GM23338 (cell line): ENCODE data around the gene PTPRQ. TPM values are rescaled to one million over a fixed set of nuclear protein-coding genes. Genes with fewer than 3 reads are reported as not detected.
A peak's percentile ranks its signal among the peaks of the same experiment; 100 is the strongest.

Source experiments
- ATAC-seq: fragments of 200-7000 bp; cut with Tn5 transposase; 3 replicates; pipeline ENCODE4 v1.9.1; 2020
- DNase-seq: peaks from one replicate; pipeline ENCODE4 v3.0.0-alpha.2; 2015; ENCODE audit warnings: low spot score
- H2AFZ ChIP-seq: fragments of 200-600 bp; sonication (generic); 2 replicates; pipeline ENCODE4 v1.8.0; 2016; ENCODE audit warnings: antibody characterized with exemption, mild to moderate bottlenecking, moderate library complexity
- H3F3A ChIP-seq: fragments of 200-600 bp; sonication (generic); replicated peaks from 2 replicates; pipeline ENCODE4 v1.8.0; 2017; ENCODE audit warnings: antibody characterized with exemption, mixed run types, low read depth
- H3K27ac ChIP-seq: fragments of 200-600 bp; sonication (generic); 2 replicates; pipeline ENCODE4 v1.6.1; 2016; ENCODE audit warnings: low read depth
- H3K27me3 ChIP-seq: fragments of 200-600 bp; sonication (generic); 2 replicates; pipeline ENCODE4 v1.8.0; 2016; ENCODE audit warnings: mild to moderate bottlenecking, mixed run types, moderate library complexity; ENCODE audit not compliant: insufficient read depth
- H3K36me3 ChIP-seq: fragments of 200-600 bp; sonication (generic); 2 replicates; pipeline ENCODE4 v1.8.0; 2016; ENCODE audit warnings: mild to moderate bottlenecking; ENCODE audit not compliant: insufficient read depth
- H3K4me1 ChIP-seq: fragments of 200-600 bp; sonication (generic); 2 replicates; pipeline ENCODE4 v1.8.0; 2016; ENCODE audit warnings: mild to moderate bottlenecking, moderate library complexity; ENCODE audit not compliant: insufficient read depth
- H3K4me2 ChIP-seq: fragments of 200-600 bp; sonication (generic); 2 replicates; pipeline ENCODE4 v1.7.1; 2017; ENCODE audit warnings: mixed run types
- H3K4me3 ChIP-seq: fragments of 200-600 bp; sonication (generic); 2 replicates; pipeline ENCODE4 v1.6.1; 2016; ENCODE audit warnings: mixed run types
- H3K79me2 ChIP-seq: fragments of 200-600 bp; sonication (generic); replicated peaks from 2 replicates; pipeline ENCODE4 v1.8.0; 2017; ENCODE audit warnings: mild to moderate bottlenecking; ENCODE audit not compliant: insufficient read depth
- H3K9me2 ChIP-seq: fragments of 200-600 bp; sonication (generic); 2 replicates; pipeline ENCODE4 v1.8.0; 2017; ENCODE audit not compliant: insufficient read depth
- H4K20me1 ChIP-seq: fragments of 200-600 bp; sonication (generic); replicated peaks from 2 replicates; pipeline ENCODE4 v1.8.0; 2017; ENCODE audit warnings: mild to moderate bottlenecking; ENCODE audit not compliant: insufficient read depth
- H3K27ac Mint-ChIP-seq: 2 replicates; pipeline ENCODE4 v1.8.0; 2020; ENCODE audit warnings: inconsistent platforms, mild to moderate bottlenecking, moderate library complexity, mixed read lengths
- H3K27me3 Mint-ChIP-seq: 3 replicates; pipeline ENCODE4 v1.8.0; 2022; ENCODE audit warnings: low read depth, mild to moderate bottlenecking, moderate library complexity, mixed read lengths, inconsistent platforms; ENCODE audit not compliant: insufficient read depth, poor library complexity
- H3K36me3 Mint-ChIP-seq: 3 replicates; pipeline ENCODE4 v1.8.0; 2021; ENCODE audit warnings: low read depth, mild to moderate bottlenecking, inconsistent platforms, moderate library complexity, mixed read lengths
- H3K4me1 Mint-ChIP-seq: 3 replicates; pipeline ENCODE4 v1.8.0; 2020; ENCODE audit warnings: mild to moderate bottlenecking, inconsistent platforms, mixed read lengths
- H3K4me3 Mint-ChIP-seq: 3 replicates; pipeline ENCODE4 v1.8.0; 2021; ENCODE audit warnings: moderate library complexity, mild to moderate bottlenecking, inconsistent platforms, mixed read lengths
- H3K9me3 Mint-ChIP-seq: 3 replicates; pipeline ENCODE4 v1.8.0; 2020; ENCODE audit warnings: moderate library complexity, mild to moderate bottlenecking, inconsistent platforms, mixed read lengths
- CREB1 ChIP-seq: fragments of 250-450 bp; sonication (Bioruptor Pico); IDR thresholded peaks from 2 replicates; pipeline ENCODE4 v1.5.0; 2020; ENCODE audit warnings: low read depth, mild to moderate bottlenecking, moderate library complexity
- CTCF ChIP-seq, 2 experiments: fragments of 200-600 bp in 1 of 2; sonication (generic) in 1 of 2; conservative IDR thresholded peaks; 2 replicates each; pipeline versions ENCODE4 v1.5.1 to v1.6.1; 2016 to 2017; ENCODE audit warnings: antibody characterized with exemption in 2 of 2, low read depth in 2 of 2, mild to moderate bottlenecking in 2 of 2, moderate library complexity in 1 of 2
- JUNB ChIP-seq: IDR thresholded peaks from one replicate; pipeline ENCODE4 v1.6.1; 2016; ENCODE audit warnings: antibody characterized with exemption; ENCODE audit not compliant: unreplicated experiment
- POLR2AphosphoS5 ChIP-seq: IDR thresholded peaks from 2 replicates; pipeline ENCODE4 v1.6.1; 2016; ENCODE audit warnings: antibody characterized with exemption, low read depth
- STAT1 ChIP-seq: IDR thresholded peaks from one replicate; pipeline ENCODE4 v1.6.1; 2016; ENCODE audit warnings: antibody characterized with exemption; ENCODE audit not compliant: unreplicated experiment
- ZNF114 ChIP-seq: fragments of 250-450 bp; sonication (Bioruptor Pico); IDR thresholded peaks from 2 replicates; pipeline ENCODE4 v1.5.0; 2020; ENCODE audit warnings: mild to moderate bottlenecking, moderate library complexity
- ZNF331 ChIP-seq: fragments of 250-450 bp; sonication (Bioruptor Pico); IDR thresholded peaks from 2 replicates; pipeline ENCODE4 v1.5.0; 2020; ENCODE audit warnings: low read depth, mild to moderate bottlenecking, moderate library complexity
- polyA plus RNA-seq: library from polyadenylated mRNA; unstranded; fragments of >200 nt; fragmentation: Nextera tagmentation; extraction: Ambion mirVana; gene quantifications from 2 replicates; pipeline ENCODE4 v1.2.1, GENCODE V29; 2016
- total RNA-seq: library from RNA; depleted of rRNA; stranded (reverse); fragments of >200 nt; shearing (Covaris generic); gene quantifications from 2 replicates; pipeline ENCODE4 v1.2.3, GENCODE V29; 2014
- TF ChIP-seq, protein P1 (sequence below): IDR thresholded peaks from 2 replicates; pipeline ENCODE4 v1.6.1; 2016; ENCODE audit warnings: antibody characterized with exemption
- TF ChIP-seq, protein P2 (sequence below): IDR thresholded peaks from one replicate; pipeline ENCODE4 v1.6.1; 2018; ENCODE audit warnings: antibody characterized with exemption; ENCODE audit not compliant: unreplicated experiment
- TF ChIP-seq, protein P3 (sequence below): fragments of 250-450 bp; sonication (Bioruptor Pico); IDR thresholded peaks from 2 replicates; pipeline ENCODE4 v1.5.0; 2020; ENCODE audit warnings: mild to moderate bottlenecking, moderate library complexity

The PTPRQ gene
- total and polyA plus RNA-seq, 2 experiments from 2014 or later, result not detected

DNA sequence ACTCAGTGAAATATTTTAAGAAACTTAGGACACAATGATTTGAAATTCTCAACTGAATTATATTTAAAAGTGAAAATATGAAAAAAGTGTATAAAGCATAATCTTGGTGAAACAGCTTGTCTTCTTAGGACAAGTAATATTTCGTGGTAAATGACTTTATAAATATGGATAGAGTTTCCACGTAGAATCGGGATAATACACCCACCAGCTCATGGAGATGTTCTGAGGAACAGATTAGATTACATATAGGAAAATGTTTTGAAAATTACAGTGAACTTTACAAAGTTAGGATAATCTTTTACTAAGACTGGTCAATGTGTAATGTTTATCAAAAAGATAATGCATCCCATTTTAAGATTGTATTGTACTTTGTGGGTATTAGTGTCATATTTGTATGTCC lies 237.8 kb downstream of the PTPRQ start:
- Histone ChIP-seq H3K4me1 (peaks cover 14% of the 10 kb centered on the region; the same call in 1 of the 2 replicates), H3K36me3 (no peaks in the 10 kb centered on the region), H3K79me2 (no peaks in the 10 kb centered on the region), H4K20me1 (no peaks in the 10 kb centered on the region), H3K27me3 (no peaks in the 10 kb centered on the region), H3K4me3 (no peak overlapping the region), H3K4me2 (no peak overlapping the region), H3K27ac (no peak overlapping the region), H2AFZ (no peak overlapping the region), H3F3A (no peaks in the 10 kb centered on the region), H3K9me2 (no peaks in the 10 kb centered on the region)
- Mint-ChIP-seq H3K4me1 (peaks cover 24% of the 10 kb centered on the region), H3K27me3 (no peaks in the 10 kb centered on the region), H3K27ac (no peak overlapping the region), H3K4me3 (no peak overlapping the region), H3K36me3 (no peaks in the 10 kb centered on the region; the same call in 2 of the 3 replicates), H3K9me3 (no peaks in the 10 kb centered on the region)
- no peak for DNase-seq
- no peak for TF ChIP-seq ZNF331 (CRISPR knock-in tag)
- no peak for TF ChIP-seq CREB1
- no peak for TF ChIP-seq STAT1
- TF ChIP-seq ZNF114, result no peak
- no peak for TF ChIP-seq POLR2AphosphoS5
- TF ChIP-seq JUNB, result no peak
- TF ChIP-seq, protein P1, sequence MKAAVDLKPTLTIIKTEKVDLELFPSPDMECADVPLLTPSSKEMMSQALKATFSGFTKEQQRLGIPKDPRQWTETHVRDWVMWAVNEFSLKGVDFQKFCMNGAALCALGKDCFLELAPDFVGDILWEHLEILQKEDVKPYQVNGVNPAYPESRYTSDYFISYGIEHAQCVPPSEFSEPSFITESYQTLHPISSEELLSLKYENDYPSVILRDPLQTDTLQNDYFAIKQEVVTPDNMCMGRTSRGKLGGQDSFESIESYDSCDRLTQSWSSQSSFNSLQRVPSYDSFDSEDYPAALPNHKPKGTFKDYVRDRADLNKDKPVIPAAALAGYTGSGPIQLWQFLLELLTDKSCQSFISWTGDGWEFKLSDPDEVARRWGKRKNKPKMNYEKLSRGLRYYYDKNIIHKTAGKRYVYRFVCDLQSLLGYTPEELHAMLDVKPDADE, result no peak
- no peak for TF ChIP-seq CTCF (conservative IDR thresholded peaks at IDR 0.05; ENCODE audit: low read depth in 2 of 2)
- TF ChIP-seq, protein P2, sequence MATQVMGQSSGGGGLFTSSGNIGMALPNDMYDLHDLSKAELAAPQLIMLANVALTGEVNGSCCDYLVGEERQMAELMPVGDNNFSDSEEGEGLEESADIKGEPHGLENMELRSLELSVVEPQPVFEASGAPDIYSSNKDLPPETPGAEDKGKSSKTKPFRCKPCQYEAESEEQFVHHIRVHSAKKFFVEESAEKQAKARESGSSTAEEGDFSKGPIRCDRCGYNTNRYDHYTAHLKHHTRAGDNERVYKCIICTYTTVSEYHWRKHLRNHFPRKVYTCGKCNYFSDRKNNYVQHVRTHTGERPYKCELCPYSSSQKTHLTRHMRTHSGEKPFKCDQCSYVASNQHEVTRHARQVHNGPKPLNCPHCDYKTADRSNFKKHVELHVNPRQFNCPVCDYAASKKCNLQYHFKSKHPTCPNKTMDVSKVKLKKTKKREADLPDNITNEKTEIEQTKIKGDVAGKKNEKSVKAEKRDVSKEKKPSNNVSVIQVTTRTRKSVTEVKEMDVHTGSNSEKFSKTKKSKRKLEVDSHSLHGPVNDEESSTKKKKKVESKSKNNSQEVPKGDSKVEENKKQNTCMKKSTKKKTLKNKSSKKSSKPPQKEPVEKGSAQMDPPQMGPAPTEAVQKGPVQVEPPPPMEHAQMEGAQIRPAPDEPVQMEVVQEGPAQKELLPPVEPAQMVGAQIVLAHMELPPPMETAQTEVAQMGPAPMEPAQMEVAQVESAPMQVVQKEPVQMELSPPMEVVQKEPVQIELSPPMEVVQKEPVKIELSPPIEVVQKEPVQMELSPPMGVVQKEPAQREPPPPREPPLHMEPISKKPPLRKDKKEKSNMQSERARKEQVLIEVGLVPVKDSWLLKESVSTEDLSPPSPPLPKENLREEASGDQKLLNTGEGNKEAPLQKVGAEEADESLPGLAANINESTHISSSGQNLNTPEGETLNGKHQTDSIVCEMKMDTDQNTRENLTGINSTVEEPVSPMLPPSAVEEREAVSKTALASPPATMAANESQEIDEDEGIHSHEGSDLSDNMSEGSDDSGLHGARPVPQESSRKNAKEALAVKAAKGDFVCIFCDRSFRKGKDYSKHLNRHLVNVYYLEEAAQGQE, result no peak
- ATAC-seq, result no peak

DNA sequence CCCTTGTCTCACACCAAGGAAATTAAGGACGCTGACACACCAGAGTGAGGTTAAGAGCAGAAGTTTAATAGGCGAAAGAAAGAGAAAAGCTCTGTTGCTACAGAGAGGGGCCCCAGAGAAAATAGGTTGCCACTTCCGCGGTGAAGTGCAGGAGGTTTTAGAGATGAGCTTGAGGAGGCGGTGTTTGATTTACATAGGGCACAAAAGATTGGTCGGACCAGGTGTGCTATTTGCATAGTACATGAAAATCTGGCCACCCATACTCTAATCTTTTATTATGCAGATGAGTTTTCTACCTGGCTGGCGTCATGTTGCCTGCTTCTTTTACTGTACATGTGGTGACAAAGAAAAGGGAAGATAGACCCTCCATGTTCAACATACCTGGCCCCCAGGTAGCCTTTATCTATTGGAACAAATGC lies 240.1 kb downstream of the PTPRQ start:
- H3K27ac ChIP-seq, result peak overlapping the region; percentile 86
- peak overlapping the region; percentile 32 for H3K4me3 ChIP-seq
- no peaks in the 10 kb centered on the region for H3K27me3 ChIP-seq
- peak; percentile 93 for DNase-seq
- Mint-ChIP-seq H3K9me3 (no peaks in the 10 kb centered on the region), H3K36me3 (peaks cover 4% of the 10 kb centered on the region; the same call in 2 of the 3 replicates), H3K27me3 (no peaks in the 10 kb centered on the region), H3K27ac (peak overlapping the region; percentile 93), H3K4me3 (peak overlapping the region; percentile 58), H3K4me1 (peaks cover 24% of the 10 kb centered on the region)
- peaks cover 14% of the 10 kb centered on the region; the same call in 1 of the 2 replicates for H3K4me1 ChIP-seq
- no peaks in the 10 kb centered on the region for H3K36me3 ChIP-seq
- no peaks in the 10 kb centered on the region for H3F3A ChIP-seq
- H3K9me2 ChIP-seq, result no peaks in the 10 kb centered on the region
- H4K20me1 ChIP-seq, result no peaks in the 10 kb centered on the region
- peak overlapping the region; percentile 70 for H3K4me2 ChIP-seq
- ATAC-seq, result peak; percentile 100
- H3K79me2 ChIP-seq, result no peaks in the 10 kb centered on the region
- no peak overlapping the region for H2AFZ ChIP-seq
- TF ChIP-seq, protein P3, sequence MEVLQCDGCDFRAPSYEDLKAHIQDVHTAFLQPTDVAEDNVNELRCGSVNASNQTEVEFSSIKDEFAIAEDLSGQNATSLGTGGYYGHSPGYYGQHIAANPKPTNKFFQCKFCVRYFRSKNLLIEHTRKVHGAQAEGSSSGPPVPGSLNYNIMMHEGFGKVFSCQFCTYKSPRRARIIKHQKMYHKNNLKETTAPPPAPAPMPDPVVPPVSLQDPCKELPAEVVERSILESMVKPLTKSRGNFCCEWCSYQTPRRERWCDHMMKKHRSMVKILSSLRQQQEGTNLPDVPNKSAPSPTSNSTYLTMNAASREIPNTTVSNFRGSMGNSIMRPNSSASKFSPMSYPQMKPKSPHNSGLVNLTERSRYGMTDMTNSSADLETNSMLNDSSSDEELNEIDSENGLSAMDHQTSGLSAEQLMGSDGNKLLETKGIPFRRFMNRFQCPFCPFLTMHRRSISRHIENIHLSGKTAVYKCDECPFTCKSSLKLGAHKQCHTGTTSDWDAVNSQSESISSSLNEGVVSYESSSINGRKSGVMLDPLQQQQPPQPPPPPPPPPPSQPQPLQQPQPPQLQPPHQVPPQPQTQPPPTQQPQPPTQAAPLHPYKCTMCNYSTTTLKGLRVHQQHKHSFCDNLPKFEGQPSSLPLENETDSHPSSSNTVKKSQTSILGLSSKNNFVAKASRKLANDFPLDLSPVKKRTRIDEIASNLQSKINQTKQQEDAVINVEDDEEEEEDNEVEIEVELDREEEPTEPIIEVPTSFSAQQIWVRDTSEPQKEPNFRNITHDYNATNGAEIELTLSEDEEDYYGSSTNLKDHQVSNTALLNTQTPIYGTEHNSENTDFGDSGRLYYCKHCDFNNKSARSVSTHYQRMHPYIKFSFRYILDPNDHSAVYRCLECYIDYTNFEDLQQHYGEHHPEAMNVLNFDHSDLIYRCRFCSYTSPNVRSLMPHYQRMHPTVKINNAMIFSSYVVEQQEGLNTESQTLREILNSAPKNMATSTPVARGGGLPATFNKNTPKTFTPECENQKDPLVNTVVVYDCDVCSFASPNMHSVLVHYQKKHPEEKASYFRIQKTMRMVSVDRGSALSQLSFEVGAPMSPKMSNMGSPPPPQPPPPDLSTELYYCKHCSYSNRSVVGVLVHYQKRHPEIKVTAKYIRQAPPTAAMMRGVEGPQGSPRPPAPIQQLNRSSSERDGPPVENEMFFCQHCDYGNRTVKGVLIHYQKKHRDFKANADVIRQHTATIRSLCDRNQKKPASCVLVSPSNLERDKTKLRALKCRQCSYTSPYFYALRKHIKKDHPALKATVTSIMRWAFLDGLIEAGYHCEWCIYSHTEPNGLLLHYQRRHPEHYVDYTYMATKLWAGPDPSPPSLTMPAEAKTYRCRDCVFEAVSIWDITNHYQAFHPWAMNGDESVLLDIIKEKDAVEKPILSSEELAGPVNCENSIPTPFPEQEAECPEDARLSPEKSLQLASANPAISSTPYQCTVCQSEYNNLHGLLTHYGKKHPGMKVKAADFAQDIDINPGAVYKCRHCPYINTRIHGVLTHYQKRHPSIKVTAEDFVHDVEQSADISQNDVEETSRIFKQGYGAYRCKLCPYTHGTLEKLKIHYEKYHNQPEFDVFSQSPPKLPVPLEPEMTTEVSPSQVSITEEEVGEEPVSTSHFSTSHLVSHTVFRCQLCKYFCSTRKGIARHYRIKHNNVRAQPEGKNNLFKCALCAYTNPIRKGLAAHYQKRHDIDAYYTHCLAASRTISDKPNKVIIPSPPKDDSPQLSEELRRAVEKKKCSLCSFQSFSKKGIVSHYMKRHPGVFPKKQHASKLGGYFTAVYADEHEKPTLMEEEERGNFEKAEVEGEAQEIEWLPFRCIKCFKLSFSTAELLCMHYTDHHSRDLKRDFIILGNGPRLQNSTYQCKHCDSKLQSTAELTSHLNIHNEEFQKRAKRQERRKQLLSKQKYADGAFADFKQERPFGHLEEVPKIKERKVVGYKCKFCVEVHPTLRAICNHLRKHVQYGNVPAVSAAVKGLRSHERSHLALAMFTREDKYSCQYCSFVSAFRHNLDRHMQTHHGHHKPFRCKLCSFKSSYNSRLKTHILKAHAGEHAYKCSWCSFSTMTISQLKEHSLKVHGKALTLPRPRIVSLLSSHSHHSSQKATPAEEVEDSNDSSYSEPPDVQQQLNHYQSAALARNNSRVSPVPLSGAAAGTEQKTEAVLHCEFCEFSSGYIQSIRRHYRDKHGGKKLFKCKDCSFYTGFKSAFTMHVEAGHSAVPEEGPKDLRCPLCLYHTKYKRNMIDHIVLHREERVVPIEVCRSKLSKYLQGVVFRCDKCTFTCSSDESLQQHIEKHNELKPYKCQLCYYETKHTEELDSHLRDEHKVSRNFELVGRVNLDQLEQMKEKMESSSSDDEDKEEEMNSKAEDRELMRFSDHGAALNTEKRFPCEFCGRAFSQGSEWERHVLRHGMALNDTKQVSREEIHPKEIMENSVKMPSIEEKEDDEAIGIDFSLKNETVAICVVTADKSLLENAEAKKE (CRISPR knock-in tag), result no peak; the same call in 1 of the 2 replicates
- 0 out of 2 replicates have a peak, but pooled peaks have one; percentile 33 for TF ChIP-seq POLR2AphosphoS5
- no peak for TF ChIP-seq JUNB
